HCT116 (cell line): ENCODE results near the gene PNO1. TPM values are rescaled to one million over a fixed set of nuclear protein-coding genes. Genes with fewer than 3 reads are reported as not detected.

Source experiments
- ATAC-seq: fragments of 200-7000 bp; cut with Tn5 transposase; 2 replicates; pipeline ENCODE4 v1.9.1; 2020; ENCODE audit warnings: mild to moderate bottlenecking, moderate library complexity
- BruUV-seq: library from RNA; stranded (reverse); fragments of 400-500 nt; replicated peaks from 2 replicates; lab custom pipeline; 2021; lab: Mats Ljungman, UMichigan
- CTCF ChIA-PET: fragments of 300-600 bp; sonication (Branson Sonifier 250); formaldehyde crosslinking; loops from one replicate; lab custom pipeline; 2021; ENCODE audit warnings: antibody characterized with exemption; lab: Charles Lee
- POLR2A ChIA-PET: fragments of 300-600, 350-600 bp; sonication (Branson Sonifier 250); formaldehyde crosslinking; loops from one replicate; lab custom pipeline; 2021; ENCODE audit warnings: antibody characterized with exemption; lab: Charles Lee
- RAD21 ChIA-PET, 2 experiments: fragments of 300-600 bp; sonication (Branson Sonifier 250); formaldehyde crosslinking; loops; one replicate each; lab custom pipeline; 2023; ENCODE audit warnings: low total read pairs in 2 of 2; ENCODE audit not compliant: uncharacterized antibody in 2 of 2, unreplicated experiment in 2 of 2, low non-redundant PET in 1 of 2; lab: Charles Lee
- DNase-seq: peaks from one replicate; pipeline ENCODE4 v3.0.0-alpha.2; 2010; ENCODE audit warnings: low read depth, low spot score
- H2AFZ ChIP-seq: fragments of 200-600 bp; shearing (Covaris generic), sonication (generic); 2 replicates; pipeline ENCODE4 v1.6.1; 2017; ENCODE audit warnings: low read depth, mixed run types, mixed read lengths, antibody characterized with exemption, low read length; ENCODE audit not compliant: poor library complexity, severe bottlenecking
- H3K27ac ChIP-seq: 2 replicates; pipeline ENCODE4 v1.5.1; 2012; ENCODE audit warnings: low read depth, low read length
- H3K27me3 ChIP-seq: fragments of 200-600 bp; sonication (generic); 2 replicates; pipeline ENCODE4 v1.6.1; 2016; ENCODE audit warnings: mixed run types, low read length, mixed read lengths; ENCODE audit not compliant: insufficient read depth
- H3K36me3 ChIP-seq, 2 experiments: fragments of 200-500 bp in 1 of 2; fragments of 200-600 bp in 1 of 2; sonication (Bioruptor generic) in 1 of 2; sonication (generic) in 1 of 2; 2 replicates each; pipeline versions ENCODE4 v1.5.1 to v1.6.1; 2014 to 2016; ENCODE audit warnings: low read length in 2 of 2, inconsistent platforms in 1 of 2, mixed read lengths in 1 of 2, mixed run types in 1 of 2; ENCODE audit not compliant: insufficient read depth in 2 of 2, control insufficient read depth in 1 of 2
- H3K4me1 ChIP-seq, 2 experiments: fragments of 200-600 bp in 1 of 2; sonication (generic) in 1 of 2; 2 replicates each; pipeline versions ENCODE4 v1.5.1 to v1.6.1; 2012 to 2017; ENCODE audit warnings: low read length in 2 of 2, inconsistent platforms in 1 of 2, mild to moderate bottlenecking in 1 of 2, mixed read lengths in 1 of 2, mixed run types in 1 of 2, moderate library complexity in 1 of 2; ENCODE audit not compliant: insufficient read depth in 2 of 2, control insufficient read depth in 1 of 2
- H3K4me2 ChIP-seq: fragments of 200-600 bp; sonication (generic); 2 replicates; pipeline ENCODE4 v1.6.1; 2017; ENCODE audit warnings: mixed run types, low read length, mixed read lengths
- H3K4me3 ChIP-seq, 2 experiments: fragments of 200-600 bp in 1 of 2; sonication (generic) in 1 of 2; replicated peaks in 1 of 2; 2 replicates each; pipeline ENCODE4 v1.5.1; 2011 to 2016; ENCODE audit warnings: low read length in 2 of 2, control low read depth in 1 of 2, low read depth in 1 of 2, mild to moderate bottlenecking in 1 of 2, mixed read lengths in 1 of 2, mixed run types in 1 of 2
- H3K79me2 ChIP-seq: fragments of 200-600 bp; sonication (generic); 2 replicates; pipeline ENCODE4 v1.6.1; 2017; ENCODE audit warnings: mild to moderate bottlenecking, mixed run types, low read length, moderate library complexity, mixed read lengths; ENCODE audit not compliant: insufficient read depth
- H3K9ac ChIP-seq: fragments of 200-600 bp; sonication (generic); 2 replicates; pipeline ENCODE4 v1.6.1; 2016; ENCODE audit warnings: low read length, mixed read lengths
- H3K9me2 ChIP-seq: fragments of 200-600 bp; sonication (generic), shearing (Covaris generic); 2 replicates; pipeline ENCODE4 v1.6.1; 2017; ENCODE audit warnings: mixed run types, mild to moderate bottlenecking, moderate library complexity; ENCODE audit not compliant: insufficient read depth
- H3K9me3 ChIP-seq, 2 experiments: fragments of 200-500 bp in 1 of 2; fragments of 200-600 bp in 1 of 2; sonication (Bioruptor generic) in 1 of 2; sonication (generic) in 1 of 2; 2 replicates each; pipeline ENCODE4 v1.6.1; 2014 to 2017; ENCODE audit warnings: low read length in 2 of 2, mixed read lengths in 2 of 2, inconsistent platforms in 1 of 2, low read depth in 1 of 2, mild to moderate bottlenecking in 1 of 2, mixed run types in 1 of 2, moderate library complexity in 1 of 2; ENCODE audit not compliant: control insufficient read depth in 1 of 2, insufficient read depth in 1 of 2
- H4K20me1 ChIP-seq: fragments of 200-600 bp; sonication (generic), shearing (Covaris generic); 2 replicates; pipeline ENCODE4 v1.6.1; 2017; ENCODE audit warnings: mixed run types, mild to moderate bottlenecking, moderate library complexity; ENCODE audit not compliant: insufficient read depth
- EGR1 ChIP-seq: IDR thresholded peaks from 2 replicates; pipeline ENCODE4 v1.6.1; 2012; ENCODE audit warnings: low read depth
- ELF1 ChIP-seq: IDR thresholded peaks from 2 replicates; pipeline ENCODE4 v1.6.1; 2012; ENCODE audit warnings: low read depth, borderline replicate concordance
- POLR2A ChIP-seq: IDR thresholded peaks from 2 replicates; pipeline ENCODE4 v1.7.0; 2011; ENCODE audit warnings: borderline replicate concordance; ENCODE audit not compliant: insufficient read depth, insufficient read length; ENCODE audit errors: extremely low read depth
- POLR2AphosphoS5 ChIP-seq: IDR thresholded peaks from 2 replicates; pipeline ENCODE4 v1.6.1; 2011; ENCODE audit warnings: mild to moderate bottlenecking, low read depth, low read length, moderate library complexity
- RAD21 ChIP-seq: IDR thresholded peaks from 2 replicates; pipeline ENCODE4 v1.6.1; 2012; ENCODE audit warnings: low read depth, mild to moderate bottlenecking
- SIN3A ChIP-seq: IDR thresholded peaks from 2 replicates; pipeline ENCODE4 v1.6.1; 2012; ENCODE audit warnings: low read depth
- SP1 ChIP-seq: IDR thresholded peaks from 2 replicates; pipeline ENCODE4 v1.6.1; 2012; ENCODE audit warnings: low read depth
- SRF ChIP-seq: IDR thresholded peaks from 2 replicates; pipeline ENCODE4 v1.6.1; 2012; ENCODE audit warnings: low read depth
- TCF7L2 ChIP-seq: IDR thresholded peaks from 2 replicates; pipeline ENCODE4 v1.7.0; 2011; ENCODE audit warnings: borderline replicate concordance, inconsistent platforms; ENCODE audit not compliant: insufficient read depth, insufficient read length; ENCODE audit errors: extremely low read depth
- YY1 ChIP-seq: IDR thresholded peaks from 2 replicates; pipeline ENCODE4 v1.6.1; 2011; ENCODE audit warnings: low read length, low read depth, moderate library complexity, mild to moderate bottlenecking; ENCODE audit not compliant: insufficient replicate concordance; ENCODE audit errors: extremely low read depth
- ZFX ChIP-seq: fragments of 450-650 bp; IDR thresholded peaks from 2 replicates; pipeline ENCODE4 v1.6.1; 2017
- ZNF274 ChIP-seq: fragments of 200-500 bp; sonication (Bioruptor generic); IDR thresholded peaks from 2 replicates; pipeline ENCODE4 v1.6.1; 2014; ENCODE audit warnings: mild to moderate bottlenecking, low read depth, low read length, inconsistent platforms
- intact Hi-C: fragments of 100-400 bp; cut with micrococcal nuclease; formaldehyde crosslinking; loops from 2 replicates; pipeline ENCODE4 v1.10.0; 2022
- total RNA-seq: library from RNA; stranded (reverse); gene quantifications from one replicate; pipeline ENCODE4 v1.2.1, GENCODE V29; 2021; ENCODE audit not compliant: unreplicated experiment
- TF ChIP-seq, protein P1 (sequence below): IDR thresholded peaks from 2 replicates; pipeline ENCODE4 v1.6.1; 2011; ENCODE audit warnings: mild to moderate bottlenecking, low read length, moderate library complexity; ENCODE audit not compliant: insufficient replicate concordance; ENCODE audit errors: extremely low read depth
- TF ChIP-seq, protein P2 (sequence below): IDR thresholded peaks from 2 replicates; pipeline ENCODE4 v1.6.1; 2012
- TF ChIP-seq, protein P3 (sequence below): IDR thresholded peaks from 2 replicates; pipeline ENCODE4 v1.6.1; 2012

PNO1 gene
- total RNA-seq, 1 experiment from 2014 or later = 23.3 TPM

DNA sequence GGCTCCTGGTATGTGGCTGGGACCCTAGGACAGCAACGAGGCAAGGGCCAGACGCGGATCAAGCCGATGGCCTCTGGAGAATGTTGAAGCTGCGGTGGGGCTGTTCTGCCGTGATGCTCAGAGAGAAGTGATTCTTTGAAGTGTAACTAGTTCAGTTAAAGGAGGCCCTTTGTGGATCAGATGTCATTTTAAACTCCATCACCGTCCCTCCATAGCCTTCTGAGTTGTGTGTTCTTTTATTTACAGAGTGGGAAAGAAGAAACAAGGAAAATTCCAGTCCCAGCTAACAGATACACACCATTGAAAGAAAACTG is 403 bp downstream of the PNO1 start:
- H3K4me1 ChIP-seq = peaks cover 3 to 13% of the 10 kb centered on the region in 2 experiments; a peak in 3 of 4 replicates
- H3K9ac ChIP-seq = peak overlapping the region; percentile 92
- H4K20me1 ChIP-seq = no peaks in the 10 kb centered on the region; the same call in 1 of the 2 replicates
- TF ChIP-seq, protein P1, sequence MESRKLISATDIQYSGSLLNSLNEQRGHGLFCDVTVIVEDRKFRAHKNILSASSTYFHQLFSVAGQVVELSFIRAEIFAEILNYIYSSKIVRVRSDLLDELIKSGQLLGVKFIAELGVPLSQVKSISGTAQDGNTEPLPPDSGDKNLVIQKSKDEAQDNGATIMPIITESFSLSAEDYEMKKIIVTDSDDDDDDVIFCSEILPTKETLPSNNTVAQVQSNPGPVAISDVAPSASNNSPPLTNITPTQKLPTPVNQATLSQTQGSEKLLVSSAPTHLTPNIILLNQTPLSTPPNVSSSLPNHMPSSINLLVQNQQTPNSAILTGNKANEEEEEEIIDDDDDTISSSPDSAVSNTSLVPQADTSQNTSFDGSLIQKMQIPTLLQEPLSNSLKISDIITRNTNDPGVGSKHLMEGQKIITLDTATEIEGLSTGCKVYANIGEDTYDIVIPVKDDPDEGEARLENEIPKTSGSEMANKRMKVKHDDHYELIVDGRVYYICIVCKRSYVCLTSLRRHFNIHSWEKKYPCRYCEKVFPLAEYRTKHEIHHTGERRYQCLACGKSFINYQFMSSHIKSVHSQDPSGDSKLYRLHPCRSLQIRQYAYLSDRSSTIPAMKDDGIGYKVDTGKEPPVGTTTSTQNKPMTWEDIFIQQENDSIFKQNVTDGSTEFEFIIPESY = no peak
- no peak for TF ChIP-seq RAD21
- TF ChIP-seq SRF = no peak
- TF ChIP-seq ZFX = peak; percentile 51
- BruUV-seq = TSS peak; percentile 64
- DNase-seq (no peak), ATAC-seq (no peak)
- H3K27ac ChIP-seq = peak overlapping the region; percentile 85
- peaks cover 68% of the 10 kb centered on the region for H3K79me2 ChIP-seq
- no peaks in the 10 kb centered on the region for H3K27me3 ChIP-seq
- peak overlapping the region; percentile 77 to 92 for H3K4me3 ChIP-seq
- H3K9me3 ChIP-seq = no peaks in the 10 kb centered on the region
- H3K36me3 ChIP-seq = peaks cover 22% of the 10 kb centered on the region in 2 experiments
- H3K9me2 ChIP-seq = no peaks in the 10 kb centered on the region
- peak overlapping the region; percentile 87 for H3K4me2 ChIP-seq
- intact Hi-C loops = no loop called here
- POLR2A ChIA-PET = interaction anchor here (1.3 kb wide), 1 partner anchor 19 kb away, joined by 3 read pairs; no protein-coding TSS in a partner anchor
- H2AFZ ChIP-seq = no peak overlapping the region
- RAD21 ChIA-PET = no interaction called here
- CTCF ChIA-PET = interaction anchor here (1.2 to 1.3 kb wide), 2 partner anchors 11 to 125 kb away, joined by 3 to 6 read pairs; no protein-coding TSS in a partner anchor

DNA sequence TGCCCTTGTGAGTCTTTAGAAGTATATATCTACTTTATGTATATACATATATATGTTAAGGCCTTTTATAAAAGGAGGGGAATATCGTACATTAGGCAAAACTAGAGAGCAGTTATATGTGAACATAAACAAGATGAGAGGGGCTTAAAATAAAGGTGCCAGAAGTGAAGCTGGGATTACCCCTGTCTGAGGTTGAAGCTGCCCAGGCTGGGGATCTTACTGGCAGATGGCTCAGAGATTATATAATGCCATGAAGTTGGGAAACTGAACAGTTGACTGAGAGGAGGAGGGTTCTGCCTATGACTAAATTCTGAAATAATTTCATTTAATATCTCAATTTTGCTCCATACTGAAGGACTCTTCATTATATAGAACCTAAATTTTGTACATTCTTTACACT is 6.0 kb downstream of the PNO1 start:
- Histone ChIP-seq H3K4me1 (peaks cover 3 to 4% of the 10 kb centered on the region in 2 experiments; a peak in 3 of 4 replicates), H3K9me3 (no peaks in the 10 kb centered on the region), H3K4me3 (no peak overlapping the region), H3K9me2 (no peaks in the 10 kb centered on the region), H3K4me2 (no peak overlapping the region), H3K79me2 (peaks cover 61% of the 10 kb centered on the region), H3K27me3 (no peaks in the 10 kb centered on the region), H2AFZ (no peak overlapping the region), H3K9ac (no peak overlapping the region), H3K36me3 (peaks cover 32 to 42% of the 10 kb centered on the region in 2 experiments), H3K27ac (no peak overlapping the region), H4K20me1 (peaks cover 9% of the 10 kb centered on the region; the same call in 1 of the 2 replicates)
- POLR2A ChIA-PET = no interaction called here
- TF ChIP-seq SRF = no peak
- TF ChIP-seq, protein P1 = no peak
- TF ChIP-seq YY1 = no peak
- no peak for TF ChIP-seq POLR2AphosphoS5
- no peak for TF ChIP-seq SP1
- no peak for TF ChIP-seq ZNF274
- no peak for TF ChIP-seq EGR1
- TF ChIP-seq, protein P2, sequence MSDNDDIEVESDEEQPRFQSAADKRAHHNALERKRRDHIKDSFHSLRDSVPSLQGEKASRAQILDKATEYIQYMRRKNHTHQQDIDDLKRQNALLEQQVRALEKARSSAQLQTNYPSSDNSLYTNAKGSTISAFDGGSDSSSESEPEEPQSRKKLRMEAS = no peak
- TF ChIP-seq POLR2A = no peak
- no peak for TF ChIP-seq RAD21
- TF ChIP-seq SIN3A = no peak
- no peak for TF ChIP-seq ELF1
- TF ChIP-seq, protein P3, sequence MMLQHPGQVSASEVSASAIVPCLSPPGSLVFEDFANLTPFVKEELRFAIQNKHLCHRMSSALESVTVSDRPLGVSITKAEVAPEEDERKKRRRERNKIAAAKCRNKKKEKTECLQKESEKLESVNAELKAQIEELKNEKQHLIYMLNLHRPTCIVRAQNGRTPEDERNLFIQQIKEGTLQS = no peak
- TF ChIP-seq TCF7L2 = no peak
- RAD21 ChIA-PET = no interaction called here
- ATAC-seq = no peak
- intact Hi-C loops = no loop called here
- no TSS peak for BruUV-seq
- no peak for DNase-seq
- CTCF ChIA-PET = no interaction called here
